ENCODE data around the gene PTCD1.

DNA sequence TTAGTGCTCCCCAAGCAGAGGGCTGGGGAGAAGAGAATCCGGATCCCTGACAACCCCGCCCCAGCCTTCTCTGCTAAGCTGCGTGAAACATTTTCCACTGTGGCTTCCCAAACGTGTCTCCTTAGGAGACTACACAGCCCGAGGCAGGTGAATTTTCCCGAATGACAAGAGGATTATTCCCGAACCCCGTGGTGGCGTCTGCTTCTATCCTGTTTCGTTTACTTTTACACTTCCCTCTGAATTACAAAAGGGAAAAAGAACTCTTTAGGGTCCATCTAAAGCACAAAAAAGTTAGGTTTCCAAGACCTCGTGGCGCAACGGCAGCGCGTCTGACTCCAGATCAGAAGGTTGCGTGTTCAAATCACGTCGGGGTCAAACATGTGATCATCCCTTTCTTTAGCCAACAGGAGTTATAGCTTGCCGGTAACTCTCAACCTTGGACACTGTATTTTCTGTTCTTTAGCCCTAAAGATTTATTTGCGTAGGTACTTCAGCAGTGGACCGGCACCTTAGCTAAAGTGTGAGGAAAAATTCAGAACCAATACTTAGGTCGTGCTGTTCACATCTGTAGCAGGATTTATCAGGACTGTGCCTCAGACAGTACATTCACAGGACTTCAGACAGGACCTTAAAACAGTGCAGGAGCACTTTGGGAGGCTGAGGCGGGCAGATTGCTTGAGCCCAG, 30.9 kb upstream of the PTCD1 start:
- no peak for TF ChIP-seq POLR2AphosphoS5 (IDR thresholded peaks at IDR 0.05; ENCODE audit: insufficient read depth in 1 of 2, low read depth in 1 of 2)
- TF ChIP-seq CTCF (IDR thresholded peaks at IDR 0.05): no peak
- TF ChIP-seq POLR2A (IDR thresholded peaks at IDR 0.05): no peak

All from vagina (tissue), 2 donors.